Panc1 (cell line): ENCODE results near the gene PTPN4.

Source experiments
- CTCF ChIP-seq: fragments of 450-650 bp; IDR thresholded peaks from 2 replicates; pipeline ENCODE4 v1.5.1; 2017; ENCODE audit warnings: mild to moderate bottlenecking
- POLR2AphosphoS5 ChIP-seq: IDR thresholded peaks from 2 replicates; pipeline ENCODE4 v1.6.1; 2012; ENCODE audit warnings: mild to moderate bottlenecking, low read depth, low read length, moderate library complexity
- SIN3A ChIP-seq: IDR thresholded peaks from 2 replicates; pipeline ENCODE4 v1.6.1; 2012; ENCODE audit warnings: low read depth, mild to moderate bottlenecking, low read length, moderate library complexity, borderline replicate concordance; ENCODE audit not compliant: insufficient read depth
- TCF7L2 ChIP-seq: IDR thresholded peaks from 2 replicates; pipeline ENCODE4 v1.6.1; 2011; ENCODE audit warnings: mild to moderate bottlenecking, low read depth, low read length, inconsistent platforms

GRCh38 chr2:119760956-119761275 is 1.2 kb downstream of the PTPN4 start:
- TF ChIP-seq CTCF (no peak), POLR2AphosphoS5 (no peak), SIN3A (no peak), TCF7L2 (peak; percentile 47; the same call in 1 of the 2 replicates)
